Activated naive CD4-positive, alpha-beta T cell treated with anti-CD3 and anti-CD28 coated beads, Interleukin-2, amount 50 U/mL, for 24 hours (primary cell): ENCODE results near the gene PSEN2.

ENCODE experiments used
- H3K27ac Mint-ChIP-seq: one replicate; pipeline ENCODE4 v1.8.0; 2021; ENCODE audit warnings: mild to moderate bottlenecking, mixed read lengths
- H3K27me3 Mint-ChIP-seq: one replicate; pipeline ENCODE4 v1.8.0; 2021; ENCODE audit warnings: mixed read lengths
- H3K36me3 Mint-ChIP-seq: one replicate; pipeline ENCODE4 v1.8.0; 2021; ENCODE audit warnings: mixed read lengths
- H3K4me1 Mint-ChIP-seq: one replicate; pipeline ENCODE4 v1.8.0; 2021; ENCODE audit warnings: mixed read lengths
- H3K4me3 Mint-ChIP-seq: one replicate; pipeline ENCODE4 v1.8.0; 2021; ENCODE audit warnings: mild to moderate bottlenecking, mixed read lengths
- H3K9me3 Mint-ChIP-seq: one replicate; pipeline ENCODE4 v1.8.0; 2021; ENCODE audit warnings: mixed read lengths

Gene PSEN2

DNA sequence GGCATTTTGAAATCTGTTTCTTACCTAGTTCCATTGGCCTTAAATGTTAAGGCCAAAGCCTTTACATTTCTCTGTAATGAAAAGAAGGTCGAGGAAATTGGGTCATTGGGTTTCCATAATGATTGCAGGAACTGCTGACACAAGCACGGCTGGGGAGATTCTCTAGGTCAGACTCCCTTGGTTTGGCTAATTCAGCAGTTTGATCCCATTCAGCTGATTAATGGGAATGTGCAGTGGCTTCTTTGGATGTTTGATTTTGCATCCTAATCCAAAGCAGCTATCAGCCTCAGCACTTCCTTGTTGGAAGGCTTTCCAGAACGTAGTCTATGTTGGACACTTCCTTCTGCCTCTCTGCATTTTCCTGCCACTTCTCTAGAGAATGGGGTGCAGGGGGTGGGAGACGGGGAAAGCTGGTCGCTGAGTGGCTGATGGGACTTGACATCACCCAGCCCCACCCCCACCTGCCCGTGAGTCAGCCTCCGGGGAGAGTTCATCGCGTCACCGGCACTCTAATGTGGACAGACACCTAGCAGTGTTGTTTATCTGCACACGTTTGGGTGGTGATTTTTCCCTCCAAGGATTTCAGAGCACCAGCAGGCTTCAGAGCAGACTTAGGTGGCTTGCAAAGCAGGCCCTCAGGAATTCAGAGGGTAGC, 5.4 kb downstream of the PSEN2 start:
- H3K4me3 Mint-ChIP-seq, result no peak overlapping the region
- peaks cover 6% of the 10 kb centered on the region for H3K27me3 Mint-ChIP-seq
- peaks cover 1% of the 10 kb centered on the region for H3K36me3 Mint-ChIP-seq

GRCh38 chr1:226877669-226878068, 7.3 kb downstream of the PSEN2 start:
- no peaks in the 10 kb centered on the region for H3K9me3 Mint-ChIP-seq
- H3K27ac Mint-ChIP-seq, result no peak overlapping the region
- peaks cover 1% of the 10 kb centered on the region for H3K36me3 Mint-ChIP-seq
- H3K4me1 Mint-ChIP-seq, result peaks cover 10% of the 10 kb centered on the region
- H3K4me3 Mint-ChIP-seq, result no peak overlapping the region
- no peaks in the 10 kb centered on the region for H3K27me3 Mint-ChIP-seq

More for the DNA sequence above, 5.4 kb downstream of the PSEN2 start:
- H3K4me1 Mint-ChIP-seq, result peaks cover 11% of the 10 kb centered on the region
- H3K27ac Mint-ChIP-seq, result no peak overlapping the region
- no peaks in the 10 kb centered on the region for H3K9me3 Mint-ChIP-seq

DNA sequence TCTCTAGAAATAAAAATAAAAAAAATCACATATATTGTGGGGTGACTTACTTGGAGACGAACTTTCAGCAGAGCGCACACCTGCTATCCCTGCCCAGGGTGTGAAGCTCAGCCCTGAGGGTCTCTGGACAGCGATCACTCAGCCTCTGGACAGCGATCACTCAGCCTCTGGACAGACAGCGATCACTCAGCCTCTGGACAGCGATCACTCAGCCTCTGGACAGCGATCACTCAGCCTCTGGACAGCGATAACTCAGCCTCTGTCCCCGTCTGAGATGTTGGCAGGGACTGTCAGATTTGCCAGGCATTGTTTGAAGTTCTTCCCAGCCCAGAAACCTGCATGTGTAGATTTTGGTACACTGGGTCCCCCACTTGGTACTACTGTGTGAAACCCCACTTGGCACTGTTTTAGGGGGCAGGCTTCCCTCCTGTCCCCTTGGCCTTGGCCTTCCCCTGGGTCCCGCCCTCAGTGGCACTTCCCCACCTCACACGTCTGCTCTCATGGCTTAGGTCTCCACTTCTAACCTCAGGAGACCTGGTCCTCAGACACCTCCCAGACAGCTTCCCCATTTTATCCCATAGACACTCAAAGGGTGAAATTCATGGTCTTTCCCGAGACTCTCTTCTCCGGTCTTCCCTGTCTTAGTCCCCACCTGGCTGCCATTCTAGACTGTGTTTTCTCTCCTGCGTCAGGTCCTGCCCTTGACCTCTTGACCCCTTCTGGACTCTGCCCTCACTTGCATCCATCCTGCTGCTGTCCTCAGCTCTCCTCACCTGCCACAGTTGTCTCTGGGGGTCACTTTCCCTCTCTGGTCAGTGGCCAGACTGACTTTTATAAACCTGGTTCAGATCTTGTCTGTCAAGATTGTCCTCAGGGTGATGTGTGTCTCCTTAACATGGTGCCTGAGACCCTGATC, 10.2 kb downstream of the PSEN2 start:
- Mint-ChIP-seq H3K9me3 (no peaks in the 10 kb centered on the region), H3K4me3 (no peak overlapping the region), H3K27me3 (no peaks in the 10 kb centered on the region), H3K4me1 (peaks cover 39% of the 10 kb centered on the region), H3K27ac (peak overlapping the region; percentile 76), H3K36me3 (peaks cover 1% of the 10 kb centered on the region)

GRCh38 chr1:226881515-226882185, 11.2 kb downstream of the PSEN2 start:
- H3K27ac Mint-ChIP-seq, result peak overlapping the region; percentile 85
- peak overlapping the region; percentile 73 for H3K4me3 Mint-ChIP-seq
- H3K27me3 Mint-ChIP-seq, result no peaks in the 10 kb centered on the region
- peaks cover 1% of the 10 kb centered on the region for H3K36me3 Mint-ChIP-seq
- peaks cover 48% of the 10 kb centered on the region for H3K4me1 Mint-ChIP-seq
- no peaks in the 10 kb centered on the region for H3K9me3 Mint-ChIP-seq

DNA sequence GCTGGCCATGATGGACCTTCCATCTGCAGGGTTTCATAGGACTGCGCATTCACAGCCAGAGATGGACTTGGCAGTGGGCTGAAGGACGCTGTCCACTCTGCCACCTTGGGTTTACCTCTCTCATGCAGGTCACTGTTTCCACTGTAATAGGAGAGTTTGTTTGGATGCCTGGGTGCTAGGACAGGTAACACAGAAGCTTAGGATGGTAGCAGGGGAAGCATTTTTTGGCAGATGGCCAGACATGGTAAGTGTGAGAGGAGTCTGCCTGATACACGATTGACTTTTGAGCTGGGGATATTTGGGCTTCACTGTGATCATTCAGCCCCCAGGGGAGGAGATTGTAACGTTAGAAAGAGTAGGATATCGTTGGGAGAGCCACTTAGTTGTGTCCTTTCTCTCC, 11.8 kb downstream of the PSEN2 start:
- Mint-ChIP-seq H3K9me3 (no peaks in the 10 kb centered on the region), H3K4me1 (peaks cover 48% of the 10 kb centered on the region), H3K27ac (peak overlapping the region; percentile 85), H3K27me3 (no peaks in the 10 kb centered on the region), H3K4me3 (peak overlapping the region; percentile 73), H3K36me3 (peaks cover 1% of the 10 kb centered on the region)

DNA sequence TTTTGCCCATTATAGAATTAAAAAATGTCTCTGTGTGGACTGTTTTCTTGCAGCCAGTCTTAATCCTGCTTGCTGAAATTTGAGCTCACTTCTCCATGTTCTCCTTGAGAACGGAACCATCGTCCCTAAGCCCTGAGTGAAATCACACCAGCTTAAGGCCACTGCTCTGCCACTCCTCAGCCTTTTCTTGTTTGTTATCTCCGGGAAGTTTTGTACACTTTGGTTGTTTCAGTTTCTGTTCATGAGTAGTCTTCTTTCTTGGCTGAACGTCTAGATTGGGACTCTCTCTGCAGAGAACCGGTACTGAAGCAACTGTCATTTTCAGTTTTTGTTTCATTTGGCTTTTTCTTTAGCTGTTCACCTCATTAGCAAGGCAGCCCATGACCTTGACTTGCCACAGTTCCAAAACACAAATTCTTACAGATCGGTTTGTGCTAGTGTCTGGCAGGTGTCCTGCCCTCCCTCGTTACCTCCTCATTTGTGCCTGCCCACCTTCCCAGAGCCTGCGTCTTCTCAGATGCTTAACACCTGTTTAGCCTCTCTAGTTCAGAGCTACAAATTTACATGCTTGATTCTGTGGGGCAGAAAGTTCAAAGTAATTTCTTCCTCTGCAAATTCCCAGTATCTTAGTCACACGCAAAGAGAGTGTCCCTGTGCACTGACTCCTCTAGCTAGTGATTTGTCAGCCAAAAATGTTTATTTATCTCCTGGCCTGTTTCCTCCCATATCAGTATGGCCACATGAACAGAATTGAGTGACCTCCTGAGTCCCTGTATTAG, 12.4 kb downstream of the PSEN2 start:
- peak overlapping the region; percentile 85 for H3K27ac Mint-ChIP-seq
- no peaks in the 10 kb centered on the region for H3K27me3 Mint-ChIP-seq
- H3K4me1 Mint-ChIP-seq, result peaks cover 48% of the 10 kb centered on the region
- H3K9me3 Mint-ChIP-seq, result no peaks in the 10 kb centered on the region
- H3K36me3 Mint-ChIP-seq, result peaks cover 1% of the 10 kb centered on the region
- H3K4me3 Mint-ChIP-seq, result peak overlapping the region; percentile 73

DNA sequence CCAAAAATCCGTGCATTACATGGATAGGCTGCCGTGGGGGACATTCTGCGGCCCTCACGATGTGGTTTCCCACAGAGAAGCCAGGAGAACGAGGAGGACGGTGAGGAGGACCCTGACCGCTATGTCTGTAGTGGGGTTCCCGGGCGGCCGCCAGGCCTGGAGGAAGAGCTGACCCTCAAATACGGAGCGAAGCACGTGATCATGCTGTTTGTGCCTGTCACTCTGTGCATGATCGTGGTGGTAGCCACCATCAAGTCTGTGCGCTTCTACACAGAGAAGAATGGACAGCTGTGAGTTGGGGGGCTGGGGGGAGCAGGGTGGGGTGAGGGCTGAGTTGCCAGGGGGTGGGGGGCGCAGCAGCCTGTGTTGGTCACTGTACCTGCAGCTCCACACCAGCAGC, 13.2 kb downstream of the PSEN2 start:
- H3K4me1 Mint-ChIP-seq, result peaks cover 48% of the 10 kb centered on the region
- H3K9me3 Mint-ChIP-seq, result no peaks in the 10 kb centered on the region
- peak overlapping the region; percentile 85 for H3K27ac Mint-ChIP-seq
- H3K4me3 Mint-ChIP-seq, result peak overlapping the region; percentile 73
- H3K36me3 Mint-ChIP-seq, result peaks cover 1% of the 10 kb centered on the region
- H3K27me3 Mint-ChIP-seq, result no peaks in the 10 kb centered on the region

GRCh38 chr1:226884116-226884625, 13.8 kb downstream of the PSEN2 start:
- H3K27me3 Mint-ChIP-seq, result no peaks in the 10 kb centered on the region
- no peak overlapping the region for H3K4me3 Mint-ChIP-seq
- H3K9me3 Mint-ChIP-seq, result no peaks in the 10 kb centered on the region
- peak overlapping the region; percentile 71 for H3K27ac Mint-ChIP-seq
- peaks cover 48% of the 10 kb centered on the region for H3K4me1 Mint-ChIP-seq
- H3K36me3 Mint-ChIP-seq, result peaks cover 1% of the 10 kb centered on the region

DNA sequence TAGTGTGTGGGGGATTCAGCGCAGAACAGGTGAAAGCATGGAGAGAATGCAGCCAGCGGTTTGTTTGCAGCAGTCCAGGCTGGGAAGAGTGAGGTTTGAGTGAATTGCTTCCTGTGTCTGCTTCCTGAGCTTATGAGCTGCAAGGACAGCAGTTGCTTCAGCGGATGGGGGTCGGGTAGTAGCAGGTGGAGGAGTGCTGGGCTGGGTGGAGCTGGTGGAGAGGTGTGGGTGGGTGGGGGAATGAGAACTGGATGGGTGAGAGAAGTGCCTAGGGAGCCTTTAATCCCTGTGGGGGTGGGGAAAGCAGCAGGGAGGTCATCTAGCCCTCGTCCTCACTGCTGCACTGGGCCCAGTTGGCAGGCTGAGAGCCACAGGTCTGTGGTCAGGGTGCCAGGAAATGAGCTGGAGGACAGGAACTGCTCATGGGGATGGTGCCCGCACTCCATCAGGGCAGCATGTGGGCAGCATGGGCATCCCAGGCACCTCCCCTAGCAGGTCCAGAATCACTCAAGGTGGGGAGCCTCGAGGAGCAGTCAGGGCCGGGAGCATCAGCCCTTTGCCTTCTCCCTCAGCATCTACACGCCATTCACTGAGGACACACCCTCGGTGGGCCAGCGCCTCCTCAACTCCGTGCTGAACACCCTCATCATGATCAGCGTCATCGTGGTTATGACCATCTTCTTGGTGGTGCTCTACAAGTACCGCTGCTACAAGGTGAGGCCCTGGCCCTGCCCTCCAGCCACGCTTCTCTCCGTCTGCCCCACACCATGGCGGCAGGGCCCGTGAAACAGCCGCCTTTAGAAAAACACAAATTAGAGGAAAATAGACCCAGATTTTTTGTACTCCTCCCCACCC, 14.8 kb downstream of the PSEN2 start:
- H3K4me1 Mint-ChIP-seq, result peaks cover 48% of the 10 kb centered on the region
- no peak overlapping the region for H3K27ac Mint-ChIP-seq

GRCh38 chr1:226886122-226886901, 15.9 kb downstream of the PSEN2 start:
- no peak overlapping the region for H3K4me3 Mint-ChIP-seq
- peak overlapping the region; percentile 44 for H3K27ac Mint-ChIP-seq
- peaks cover 48% of the 10 kb centered on the region for H3K4me1 Mint-ChIP-seq
- no peaks in the 10 kb centered on the region for H3K27me3 Mint-ChIP-seq
- no peaks in the 10 kb centered on the region for H3K9me3 Mint-ChIP-seq
- H3K36me3 Mint-ChIP-seq, result no peaks in the 10 kb centered on the region

More for the DNA sequence above, 14.8 kb downstream of the PSEN2 start:
- Mint-ChIP-seq H3K4me3 (no peak overlapping the region), H3K36me3 (peaks cover 1% of the 10 kb centered on the region), H3K9me3 (no peaks in the 10 kb centered on the region), H3K27me3 (no peaks in the 10 kb centered on the region)

DNA sequence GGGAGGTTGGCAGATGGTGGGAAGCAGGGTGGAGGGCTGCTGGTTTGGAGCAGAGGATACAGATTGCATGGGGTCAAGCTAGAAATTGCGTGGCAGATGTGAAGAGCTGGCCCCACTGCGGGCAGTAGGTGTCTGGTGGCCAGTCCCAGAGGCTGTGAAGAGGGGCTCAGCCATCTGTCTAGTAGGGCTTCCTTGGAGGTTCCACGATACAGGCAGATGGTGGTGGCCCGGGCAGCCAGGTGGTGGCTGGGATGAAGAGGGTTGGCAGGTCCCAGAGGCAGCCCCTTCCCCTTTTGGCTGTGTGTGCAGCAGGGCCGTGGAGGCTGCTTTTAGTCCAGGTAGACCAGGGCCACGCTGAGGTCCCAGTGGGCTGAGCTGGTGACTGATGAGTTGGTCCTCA, 16.6 kb downstream of the PSEN2 start:
- Mint-ChIP-seq H3K27ac (no peak overlapping the region), H3K36me3 (no peaks in the 10 kb centered on the region), H3K4me3 (no peak overlapping the region), H3K27me3 (no peaks in the 10 kb centered on the region), H3K4me1 (peaks cover 45% of the 10 kb centered on the region), H3K9me3 (no peaks in the 10 kb centered on the region)

DNA sequence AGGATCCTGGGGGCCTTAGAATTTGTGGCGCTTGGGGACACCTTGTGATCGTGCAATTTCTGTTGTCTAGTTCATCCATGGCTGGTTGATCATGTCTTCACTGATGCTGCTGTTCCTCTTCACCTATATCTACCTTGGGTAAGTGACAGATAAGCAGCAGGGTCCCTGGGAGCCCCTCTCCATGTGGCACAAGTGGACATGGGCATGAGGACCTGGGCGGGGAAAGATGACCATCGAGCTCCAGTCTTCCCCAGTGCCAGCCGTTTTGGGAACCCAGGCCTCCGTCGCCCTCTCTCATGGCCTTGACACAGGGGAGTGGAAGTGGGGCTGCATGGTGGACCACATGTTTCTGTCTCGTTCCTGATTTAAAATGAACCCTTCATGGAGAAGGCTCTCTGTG, 17.6 kb downstream of the PSEN2 start:
- Mint-ChIP-seq H3K4me3 (no peak overlapping the region), H3K27me3 (no peaks in the 10 kb centered on the region), H3K27ac (no peak overlapping the region), H3K9me3 (no peaks in the 10 kb centered on the region), H3K36me3 (no peaks in the 10 kb centered on the region), H3K4me1 (peaks cover 35% of the 10 kb centered on the region)

GRCh38 chr1:226888816-226889215, 18.4 kb downstream of the PSEN2 start:
- Mint-ChIP-seq H3K4me1 (peaks cover 27% of the 10 kb centered on the region), H3K27me3 (no peaks in the 10 kb centered on the region), H3K36me3 (no peaks in the 10 kb centered on the region), H3K27ac (no peak overlapping the region), H3K4me3 (no peak overlapping the region), H3K9me3 (no peaks in the 10 kb centered on the region)
